ENCODE data around the gene RUNX2. TPM values are rescaled to one million over a fixed set of nuclear protein-coding genes. Genes with fewer than 3 reads are reported as not detected.
A peak's percentile ranks its signal among the peaks of the same experiment; 100 is the strongest.
"Not testable (repeated sequence)": the region's sequence is repeated elsewhere in the genome, so short reads cannot be mapped to it uniquely, and the experiment has no call there.

RUNX2 gene
- not detected in 2 replicates for total RNA-seq (2014; rRNA removed; shearing (Covaris generic))

- peak; percentile 21 for DNase-seq (ENCODE audit: low spot score)
- in situ Hi-C loops (cut with HindIII; ENCODE audit: low sequenced_read_pairs) = no loop called here
These were observed at the start of gene RUNX2 for GRCh38 chr6:45327956-45328522. Gene RUNX2 (plus strand): TSS chr6:45328330. CDS start chr6:45328727, 397 bp downstream.

- in situ Hi-C loops (cut with HindIII; ENCODE audit: low sequenced_read_pairs) = no loop called here
- no peak for DNase-seq (ENCODE audit: low spot score)
These were observed 49.8 kb upstream of the RUNX2 start for GRCh38 chr6:45278367-45278766.

- DNase-seq (ENCODE audit: low spot score); in situ Hi-C loops (cut with HindIII; ENCODE audit: low sequenced_read_pairs): not testable (repeated sequence)
These were observed 41.4 kb upstream of the RUNX2 start for GRCh38 chr6:45286707-45287106.

GRCh38 chr6:45289751-45290514, 38.2 kb upstream of the RUNX2 start:
- in situ Hi-C loops (cut with HindIII; ENCODE audit: low sequenced_read_pairs) = no loop called here
- DNase-seq (ENCODE audit: low spot score) = no peak

GRCh38 chr6:45293306-45293705, 34.8 kb upstream of the RUNX2 start:
- no peak for DNase-seq (ENCODE audit: low spot score)
- in situ Hi-C loops (cut with HindIII; ENCODE audit: low sequenced_read_pairs) = no loop called here

- DNase-seq (ENCODE audit: low spot score); in situ Hi-C loops (cut with HindIII; ENCODE audit: low sequenced_read_pairs): not testable (repeated sequence)
These were observed 33.9 kb upstream of the RUNX2 start for GRCh38 chr6:45294065-45294701.

- in situ Hi-C loops (cut with HindIII; ENCODE audit: low sequenced_read_pairs) = no loop called here
- DNase-seq (ENCODE audit: low spot score) = no peak
These were observed 30.8 kb upstream of the RUNX2 start for GRCh38 chr6:45297320-45297719.

- no peak for DNase-seq (ENCODE audit: low spot score)
- in situ Hi-C loops (cut with HindIII; ENCODE audit: low sequenced_read_pairs) = no loop called here
These were observed 29.0 kb upstream of the RUNX2 start for GRCh38 chr6:45299096-45299581.

- in situ Hi-C loops (cut with HindIII; ENCODE audit: low sequenced_read_pairs) = no loop called here
- DNase-seq (ENCODE audit: low spot score) = no peak
These were observed 27.4 kb upstream of the RUNX2 start for GRCh38 chr6:45300736-45301135.

GRCh38 chr6:45301348-45302142, 26.6 kb upstream of the RUNX2 start:
- no peak for DNase-seq (ENCODE audit: low spot score)
- in situ Hi-C loops (cut with HindIII; ENCODE audit: low sequenced_read_pairs) = no loop called here

GRCh38 chr6:45302832-45303231, 25.3 kb upstream of the RUNX2 start:
- in situ Hi-C loops (cut with HindIII; ENCODE audit: low sequenced_read_pairs) = no loop called here

GRCh38 chr6:45305546-45305945, 22.6 kb upstream of the RUNX2 start:
- no peak for DNase-seq (ENCODE audit: low spot score)
- in situ Hi-C loops (cut with HindIII; ENCODE audit: low sequenced_read_pairs) = no loop called here

More at GRCh38 chr6:45302832-45303231, 25.3 kb upstream of the RUNX2 start:
- DNase-seq (ENCODE audit: low spot score) = no peak

GRCh38 chr6:45310118-45310788, 17.9 kb upstream of the RUNX2 start:
- in situ Hi-C loops (cut with HindIII; ENCODE audit: low sequenced_read_pairs) = no loop called here
- no peak for DNase-seq (ENCODE audit: low spot score)

- DNase-seq (ENCODE audit: low spot score) = no peak
- in situ Hi-C loops (cut with HindIII; ENCODE audit: low sequenced_read_pairs) = no loop called here
These were observed 14.0 kb upstream of the RUNX2 start for GRCh38 chr6:45314146-45314545.

GRCh38 chr6:45320349-45320748, 7.8 kb upstream of the RUNX2 start:
- DNase-seq (ENCODE audit: low spot score) = no peak
- in situ Hi-C loops (cut with HindIII; ENCODE audit: low sequenced_read_pairs) = no loop called here

- in situ Hi-C loops (cut with HindIII; ENCODE audit: low sequenced_read_pairs) = no loop called here
- DNase-seq (ENCODE audit: low spot score) = no peak
These were observed 4.4 kb upstream of the RUNX2 start for GRCh38 chr6:45323656-45324224.

GRCh38 chr6:45326698-45327417, 1.3 kb upstream of the RUNX2 start:
- DNase-seq (ENCODE audit: low spot score) = no peak
- in situ Hi-C loops (cut with HindIII; ENCODE audit: low sequenced_read_pairs) = no loop called here

- in situ Hi-C loops (cut with HindIII; ENCODE audit: low sequenced_read_pairs) = no loop called here
- no peak for DNase-seq (ENCODE audit: low spot score)
These were observed 393 bp downstream of the RUNX2 start for GRCh38 chr6:45328523-45328922.

Data from G401 (cell line).